Eye (tissue), 1 donor: Measurements from ENCODE around the gene RAPGEF4.
A peak's percentile ranks its signal among the peaks of the same experiment; 100 is the strongest.

Experiments used
- DNase-seq: peaks from one replicate; pipeline ENCODE4 v3.0.0-alpha.2; 2015

Gene RAPGEF4

GRCh38 chr2:172735582-172736423 is at the start of gene RAPGEF4:
Gene RAPGEF4 (plus strand): TSS chr2:172735845. CDS start chr2:172735984, 139 bp downstream.
- DNase-seq: peak; percentile 62

- DNase-seq: no peak
These were observed 42.6 kb upstream of the RAPGEF4 start for GRCh38 chr2:172693037-172693436.

- no peak for DNase-seq
These were observed 41.9 kb upstream of the RAPGEF4 start for GRCh38 chr2:172693529-172694455.

- DNase-seq: no peak
These were observed 38.3 kb upstream of the RAPGEF4 start for GRCh38 chr2:172697296-172697695.

- no peak for DNase-seq
These were observed 37.4 kb upstream of the RAPGEF4 start for GRCh38 chr2:172698041-172698863.

GRCh38 chr2:172701250-172701649 is 34.4 kb upstream of the RAPGEF4 start:
- no peak for DNase-seq

GRCh38 chr2:172702451-172702850 is 33.2 kb upstream of the RAPGEF4 start:
- DNase-seq: no peak

- DNase-seq: no peak
These were observed 31.3 kb upstream of the RAPGEF4 start for GRCh38 chr2:172704072-172704936.

- DNase-seq: no peak
These were observed 30.3 kb upstream of the RAPGEF4 start for GRCh38 chr2:172705352-172705751.

GRCh38 chr2:172708247-172708646 is 27.4 kb upstream of the RAPGEF4 start:
- no peak for DNase-seq

- DNase-seq: no peak
These were observed 25.9 kb upstream of the RAPGEF4 start for GRCh38 chr2:172709566-172710291.

GRCh38 chr2:172710584-172711047 is 25.0 kb upstream of the RAPGEF4 start:
- peak; percentile 54 for DNase-seq

- DNase-seq: no peak
These were observed 24.5 kb upstream of the RAPGEF4 start for GRCh38 chr2:172711110-172711509.

GRCh38 chr2:172712251-172712650 is 23.4 kb upstream of the RAPGEF4 start:
- no peak for DNase-seq

- no peak for DNase-seq
These were observed 22.2 kb upstream of the RAPGEF4 start for GRCh38 chr2:172713365-172713875.

- DNase-seq: no peak
These were observed 13.2 kb upstream of the RAPGEF4 start for GRCh38 chr2:172722481-172722880.

- DNase-seq: no peak
These were observed 12.4 kb upstream of the RAPGEF4 start for GRCh38 chr2:172723286-172723685.

GRCh38 chr2:172724724-172725123 is 10.9 kb upstream of the RAPGEF4 start:
- DNase-seq: no peak

- DNase-seq: no peak
These were observed 10.4 kb upstream of the RAPGEF4 start for GRCh38 chr2:172725284-172725683.

- DNase-seq: no peak
These were observed 9.9 kb upstream of the RAPGEF4 start for GRCh38 chr2:172725746-172726145.
